Vagina (tissue), 2 donors: ENCODE results near the gene RAPGEF3. TPM values are rescaled to one million over a fixed set of nuclear protein-coding genes. Genes with fewer than 3 reads are reported as not detected.

Source experiments
- DNase-seq, 2 donors: peaks; one replicate each; pipeline ENCODE4 v3.0.0-alpha.2; 2017; ENCODE audit errors: extremely low spot score in 2 of 2
- H3K27ac ChIP-seq: fragments of 200-600 bp; sonication (generic); one replicate; pipeline ENCODE4 v1.5.1; 2019
- H3K27me3 ChIP-seq: fragments of 200-600 bp; sonication (generic); one replicate; pipeline ENCODE4 v1.5.1; 2019
- H3K36me3 ChIP-seq, 2 donors: fragments of 200-600 bp; sonication (generic); one replicate each; pipeline ENCODE4 v1.5.1; 2017 to 2019
- H3K4me1 ChIP-seq: fragments of 200-600 bp; sonication (generic); one replicate; pipeline ENCODE4 v1.5.1; 2019
- H3K4me3 ChIP-seq, 2 donors: fragments of 200-600 bp; sonication (generic); 1 replicate in 1 of 2; 2 replicates in 1 of 2; pipeline ENCODE4 v1.5.1; 2016 to 2019
- H3K9me3 ChIP-seq: fragments of 200-600 bp; sonication (generic); one replicate; pipeline ENCODE4 v1.5.1; 2019
- POLR2A ChIP-seq, 2 donors: fragments of 450-650 bp; IDR thresholded peaks; one replicate each; pipeline ENCODE4 v1.6.1; 2017; ENCODE audit warnings: antibody characterized with exemption in 2 of 2, mild to moderate bottlenecking in 2 of 2, moderate library complexity in 2 of 2
- POLR2AphosphoS5 ChIP-seq, 2 donors: sonication (generic); formaldehyde crosslinking; IDR thresholded peaks; one replicate each; pipeline ENCODE4 v1.9.0; 2017; ENCODE audit warnings: antibody characterized with exemption in 2 of 2, mild to moderate bottlenecking in 2 of 2, low read depth in 1 of 2; ENCODE audit not compliant: insufficient read depth in 1 of 2
- intact Hi-C: fragments of 100-400 bp; cut with DNase I; formaldehyde crosslinking; loops from one replicate; pipeline ENCODE4 v1.15.1; 2023
- total RNA-seq: library from RNA; depleted of rRNA; stranded (reverse); fragments of >200 nt; gene quantifications from one replicate; pipeline ENCODE4 v1.2.3, GENCODE V29; 2016
- TF ChIP-seq, protein P1 (sequence below), 3 experiments: fragments of 450-650 bp in 2 of 3; fragments of 200-600 bp in 1 of 3; sonication (generic) in 1 of 3; IDR thresholded peaks; one replicate each; pipeline ENCODE4 v1.5.1; 2017 to 2019; ENCODE audit warnings: antibody characterized with exemption in 3 of 3, mild to moderate bottlenecking in 2 of 3, moderate library complexity in 2 of 3

RAPGEF3 gene
- total RNA-seq, 1 donor from 2014 or later, result 52.3 TPM

DNA sequence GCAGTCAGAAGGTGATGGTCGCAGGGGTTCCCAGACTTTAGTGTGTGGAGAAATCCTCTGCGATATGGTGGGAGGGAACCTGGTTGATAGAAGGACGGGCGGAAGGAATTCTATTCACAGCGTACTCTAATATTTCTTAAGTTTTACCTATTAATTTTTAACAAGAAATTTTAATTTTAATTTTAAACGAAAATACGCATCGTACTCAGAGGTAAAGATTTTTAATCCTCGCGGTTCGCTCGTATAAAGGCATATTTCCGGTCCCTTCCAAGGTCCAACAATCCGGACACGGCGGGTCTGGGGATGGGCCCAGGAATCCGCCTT, 14.0 kb upstream of the RAPGEF3 start:
- no peaks in the 10 kb centered on the region for H3K9me3 ChIP-seq
- intact Hi-C loops, result no loop called here
- peak overlapping the region; percentile 67 to 98 for H3K4me3 ChIP-seq
- peak overlapping the region; percentile 37 for H3K27ac ChIP-seq
- H3K27me3 ChIP-seq, result no peaks in the 10 kb centered on the region
- H3K4me1 ChIP-seq, result peaks cover 47% of the 10 kb centered on the region
- no peaks in the 10 kb centered on the region for H3K36me3 ChIP-seq
- no peak for DNase-seq
- peak in 1 of 2 donors; percentile 29 for TF ChIP-seq POLR2AphosphoS5 (IDR thresholded peaks at IDR 0.05; ENCODE audit: insufficient read depth in 1 of 2, low read depth in 1 of 2)
- TF ChIP-seq, protein P1, sequence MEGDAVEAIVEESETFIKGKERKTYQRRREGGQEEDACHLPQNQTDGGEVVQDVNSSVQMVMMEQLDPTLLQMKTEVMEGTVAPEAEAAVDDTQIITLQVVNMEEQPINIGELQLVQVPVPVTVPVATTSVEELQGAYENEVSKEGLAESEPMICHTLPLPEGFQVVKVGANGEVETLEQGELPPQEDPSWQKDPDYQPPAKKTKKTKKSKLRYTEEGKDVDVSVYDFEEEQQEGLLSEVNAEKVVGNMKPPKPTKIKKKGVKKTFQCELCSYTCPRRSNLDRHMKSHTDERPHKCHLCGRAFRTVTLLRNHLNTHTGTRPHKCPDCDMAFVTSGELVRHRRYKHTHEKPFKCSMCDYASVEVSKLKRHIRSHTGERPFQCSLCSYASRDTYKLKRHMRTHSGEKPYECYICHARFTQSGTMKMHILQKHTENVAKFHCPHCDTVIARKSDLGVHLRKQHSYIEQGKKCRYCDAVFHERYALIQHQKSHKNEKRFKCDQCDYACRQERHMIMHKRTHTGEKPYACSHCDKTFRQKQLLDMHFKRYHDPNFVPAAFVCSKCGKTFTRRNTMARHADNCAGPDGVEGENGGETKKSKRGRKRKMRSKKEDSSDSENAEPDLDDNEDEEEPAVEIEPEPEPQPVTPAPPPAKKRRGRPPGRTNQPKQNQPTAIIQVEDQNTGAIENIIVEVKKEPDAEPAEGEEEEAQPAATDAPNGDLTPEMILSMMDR (IDR thresholded peaks at IDR 0.05), result no peak

DNA sequence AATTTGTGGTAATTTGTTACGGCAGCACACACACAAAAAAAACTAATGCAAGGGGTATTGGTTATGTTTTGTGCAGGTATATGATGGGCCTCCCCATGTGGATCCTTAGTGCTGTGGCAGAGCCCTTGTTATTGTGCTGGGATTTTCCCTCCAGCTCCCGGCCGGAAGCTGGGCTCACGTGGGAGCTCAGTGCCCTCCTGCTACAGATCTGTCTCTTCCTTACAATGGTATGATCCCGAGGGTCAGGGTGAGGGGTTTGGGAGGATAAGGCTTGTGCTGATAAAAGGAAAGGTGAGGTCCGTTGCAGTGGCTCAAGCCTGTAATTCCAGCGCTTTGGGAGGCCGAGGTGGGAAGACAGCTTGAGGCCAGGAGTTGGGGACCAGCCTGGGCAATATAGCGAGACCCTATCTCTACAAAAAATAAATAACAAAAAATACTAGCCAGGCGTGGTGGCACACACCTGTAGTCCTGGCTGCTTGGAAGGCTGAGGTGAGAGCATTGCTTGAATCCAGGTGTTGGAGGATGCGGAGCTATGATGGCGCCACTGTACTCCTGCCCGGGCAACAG, 13.5 kb upstream of the RAPGEF3 start:
- Histone ChIP-seq H3K4me3 (peak overlapping the region in 1 of 2 donors; percentile 98), H3K4me1 (peaks cover 44% of the 10 kb centered on the region), H3K36me3 (no peaks in the 10 kb centered on the region), H3K9me3 (no peaks in the 10 kb centered on the region), H3K27ac (no peak overlapping the region), H3K27me3 (no peaks in the 10 kb centered on the region)
- no peak for DNase-seq
- TF ChIP-seq POLR2A (IDR thresholded peaks at IDR 0.05) (no peak), POLR2AphosphoS5 (IDR thresholded peaks at IDR 0.05; ENCODE audit: insufficient read depth in 1 of 2, low read depth in 1 of 2) (no peak)
- TF ChIP-seq, protein P1 (IDR thresholded peaks at IDR 0.05), result no peak
- intact Hi-C loops, result no loop called here

DNA sequence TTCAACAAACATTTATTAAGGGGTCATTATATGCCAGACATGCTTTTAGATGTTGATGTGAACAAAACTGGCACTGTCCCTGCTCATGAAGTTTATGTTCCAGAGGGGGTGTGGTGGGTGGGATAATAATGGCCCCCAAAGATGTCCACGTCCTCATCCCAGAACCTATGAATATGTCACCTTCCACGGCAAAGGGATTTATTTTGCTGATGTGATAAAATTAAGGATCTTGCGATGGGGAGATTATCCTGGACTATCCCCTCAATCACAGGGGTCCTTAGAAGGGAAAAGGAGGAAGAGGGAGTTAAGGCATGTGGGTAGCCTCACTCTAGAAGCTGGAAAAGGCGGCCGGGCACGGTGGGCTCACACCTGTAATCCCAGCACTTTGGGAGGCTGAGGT, 12.6 kb upstream of the RAPGEF3 start:
- Histone ChIP-seq H3K27ac (no peak overlapping the region), H3K4me3 (no peak overlapping the region), H3K36me3 (no peaks in the 10 kb centered on the region), H3K4me1 (peaks cover 36% of the 10 kb centered on the region), H3K9me3 (no peaks in the 10 kb centered on the region), H3K27me3 (no peaks in the 10 kb centered on the region)
- intact Hi-C loops, result no loop called here
- TF ChIP-seq, protein P1 (IDR thresholded peaks at IDR 0.05), result no peak
- no peak for TF ChIP-seq POLR2AphosphoS5 (IDR thresholded peaks at IDR 0.05; ENCODE audit: insufficient read depth in 1 of 2, low read depth in 1 of 2)
- TF ChIP-seq POLR2A (IDR thresholded peaks at IDR 0.05), result no peak
- no peak for DNase-seq

DNA sequence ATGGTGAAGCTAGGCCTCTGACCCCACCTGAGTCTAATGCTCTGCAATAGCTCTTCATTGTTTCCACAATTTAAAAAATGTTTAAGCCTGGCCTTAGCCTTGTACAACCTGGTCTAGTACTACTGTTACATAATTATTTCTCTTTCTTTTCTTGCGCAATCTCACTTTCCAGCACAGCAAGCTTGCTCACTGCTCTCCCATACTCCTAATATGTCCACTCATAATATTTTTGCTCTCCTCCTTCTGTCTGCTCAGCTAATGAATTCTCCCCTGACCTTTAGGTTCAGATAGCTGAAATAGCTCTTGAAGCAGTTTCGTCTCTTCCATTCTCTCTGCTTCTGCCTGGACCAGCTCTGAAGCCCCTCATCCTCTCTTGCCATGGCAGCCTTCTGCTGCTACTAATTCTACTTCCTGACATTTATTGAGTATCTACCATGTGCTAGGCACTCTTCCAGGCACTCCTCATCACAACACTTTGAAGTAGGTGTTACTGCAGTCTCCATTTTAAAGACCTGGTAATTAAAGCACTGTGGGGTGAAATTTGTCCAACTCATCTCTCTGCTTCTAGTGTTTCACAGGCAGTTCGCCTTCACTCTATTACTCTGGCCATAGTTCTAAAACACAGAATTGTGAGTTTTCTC, 11.5 kb upstream of the RAPGEF3 start:
- no peak overlapping the region for H3K4me3 ChIP-seq
- no peak overlapping the region for H3K27ac ChIP-seq
- peaks cover 25% of the 10 kb centered on the region for H3K4me1 ChIP-seq
- H3K36me3 ChIP-seq, result no peaks in the 10 kb centered on the region
- H3K27me3 ChIP-seq, result no peaks in the 10 kb centered on the region
- no peak for TF ChIP-seq POLR2A (IDR thresholded peaks at IDR 0.05)
- peak in 1 of 2 donors; percentile 33 for TF ChIP-seq POLR2AphosphoS5 (IDR thresholded peaks at IDR 0.05; ENCODE audit: insufficient read depth in 1 of 2, low read depth in 1 of 2)
- TF ChIP-seq, protein P1 (IDR thresholded peaks at IDR 0.05), result no peak
- intact Hi-C loops, result no loop called here
- no peaks in the 10 kb centered on the region for H3K9me3 ChIP-seq
- no peak for DNase-seq
